NOMO-1 treated with dmso at 0.1 percent for 144 hours (cell line): ENCODE measurements around the gene SYNJ2.

Experiments used
- DNase-seq: peaks from one replicate; lab custom pipeline; 2025; ENCODE audit not compliant: unreplicated experiment; lab: John Stamatoyannopoulos, UW

Gene SYNJ2

DNA sequence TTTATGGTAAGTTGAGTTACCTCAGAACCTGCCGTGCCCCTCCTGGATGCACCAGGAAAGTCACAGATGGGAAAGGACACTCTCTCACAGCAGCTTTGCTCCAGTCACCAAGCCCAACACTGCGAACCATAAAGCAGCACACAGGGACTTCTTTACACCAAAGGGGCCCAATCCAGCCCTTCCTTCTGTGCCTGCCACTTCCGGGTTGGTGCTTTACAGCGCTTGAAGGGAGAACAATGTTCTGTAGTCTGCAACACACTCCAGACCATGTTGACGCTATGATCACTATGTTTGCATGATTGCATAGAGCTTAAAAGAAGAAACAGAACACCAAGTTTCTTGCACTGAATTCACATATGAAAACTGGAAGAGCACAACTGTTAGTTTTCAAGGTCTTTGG lies 129.3 kb downstream of the SYNJ2 start:
- no peak for DNase-seq

DNA sequence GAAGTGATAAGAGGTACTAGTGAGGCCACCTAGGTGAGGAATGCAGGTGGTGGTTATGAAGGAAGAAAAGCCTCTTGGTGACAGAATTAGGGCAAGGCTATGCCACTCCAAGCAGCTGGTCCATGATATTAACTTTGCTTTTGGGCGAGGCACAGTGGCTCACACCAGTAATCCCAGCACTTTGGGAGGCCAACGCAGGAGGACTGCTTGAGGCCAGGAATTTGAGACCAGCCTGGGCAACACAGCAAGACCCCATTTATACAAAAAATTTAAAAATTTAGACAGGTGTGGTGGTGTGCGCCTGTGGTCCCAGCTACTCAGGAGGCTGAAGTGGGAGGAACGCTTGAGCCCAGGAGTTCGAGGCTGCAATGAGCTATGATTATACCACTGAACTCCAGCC lies 130.3 kb downstream of the SYNJ2 start:
- no peak for DNase-seq

DNA sequence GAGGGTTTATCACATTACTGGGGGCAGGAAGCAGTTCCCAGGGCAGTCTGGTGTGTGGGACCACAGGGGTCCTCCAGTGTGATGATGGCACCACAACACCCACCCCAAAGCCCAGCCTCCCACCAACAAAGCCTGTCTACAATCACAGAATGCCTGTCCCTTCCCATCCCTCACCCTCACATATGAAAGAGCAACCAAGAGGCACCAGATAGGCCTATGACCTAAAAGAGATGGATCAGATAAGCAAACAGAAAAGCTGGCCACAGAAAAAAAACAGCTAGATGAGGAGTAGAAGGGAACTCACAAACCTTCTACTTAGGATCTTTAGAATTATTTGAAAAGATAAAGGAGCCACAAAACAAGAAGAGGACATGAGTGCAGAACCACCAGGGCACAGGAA lies 132.1 kb downstream of the SYNJ2 start:
- DNase-seq: no peak

DNA sequence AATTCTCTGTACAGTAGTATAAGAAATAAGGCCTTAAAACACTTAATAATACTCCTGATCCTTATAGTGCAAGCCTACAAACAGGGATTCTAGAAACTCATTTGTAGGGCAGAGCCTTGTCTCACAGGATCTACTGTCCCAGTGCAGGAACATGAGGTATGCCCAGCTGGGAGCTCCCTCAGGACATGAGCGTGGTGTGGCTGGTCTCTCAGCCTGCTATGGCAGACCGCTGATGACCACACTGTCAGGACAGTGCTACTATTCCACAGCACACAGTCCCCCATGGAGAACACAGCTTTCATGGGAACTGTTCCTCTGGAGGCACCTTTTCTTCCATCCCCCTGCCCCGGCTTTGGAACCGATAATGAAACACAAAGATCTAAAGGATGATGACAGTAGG lies 133.4 kb downstream of the SYNJ2 start:
- no peak for DNase-seq

DNA sequence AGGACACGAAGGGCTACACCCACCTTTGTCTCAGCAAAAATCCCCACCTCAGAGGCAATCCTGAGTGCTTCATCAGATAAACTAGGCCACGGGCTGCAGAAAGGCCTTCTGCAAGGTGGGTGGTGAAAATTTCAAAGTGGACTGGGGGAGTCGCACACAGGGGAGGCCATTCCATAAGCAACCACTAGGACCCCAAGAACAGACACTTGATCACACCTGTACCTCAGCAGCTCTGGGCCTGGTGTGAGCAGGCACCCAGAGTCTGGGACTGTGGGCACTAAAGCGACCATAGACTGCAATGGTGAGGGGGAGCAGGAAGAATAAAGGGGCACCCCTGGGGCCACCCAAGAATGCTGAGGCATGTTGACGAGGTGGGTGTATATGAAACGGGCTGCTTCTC lies 133.8 kb downstream of the SYNJ2 start:
- DNase-seq: no peak

DNA sequence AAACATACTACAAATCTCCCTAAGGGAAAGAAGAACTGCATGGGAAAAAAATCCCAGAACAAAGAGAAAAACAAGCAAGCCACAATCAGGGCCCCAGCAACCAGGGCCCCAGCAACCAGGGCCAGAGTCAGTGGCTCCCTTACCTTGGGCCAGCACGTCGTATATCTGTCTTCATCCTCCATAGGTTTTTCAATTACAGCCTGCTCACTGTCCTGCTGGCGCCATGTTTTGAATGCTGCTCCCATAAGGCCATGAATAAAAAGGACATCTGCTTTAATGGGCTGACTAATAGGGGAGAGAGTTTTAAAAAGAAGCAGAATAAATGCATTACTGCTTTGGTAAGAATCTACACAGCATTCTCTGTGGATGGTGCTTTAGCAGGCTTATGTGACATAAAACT lies 137.2 kb downstream of the SYNJ2 start:
- DNase-seq: no peak

DNA sequence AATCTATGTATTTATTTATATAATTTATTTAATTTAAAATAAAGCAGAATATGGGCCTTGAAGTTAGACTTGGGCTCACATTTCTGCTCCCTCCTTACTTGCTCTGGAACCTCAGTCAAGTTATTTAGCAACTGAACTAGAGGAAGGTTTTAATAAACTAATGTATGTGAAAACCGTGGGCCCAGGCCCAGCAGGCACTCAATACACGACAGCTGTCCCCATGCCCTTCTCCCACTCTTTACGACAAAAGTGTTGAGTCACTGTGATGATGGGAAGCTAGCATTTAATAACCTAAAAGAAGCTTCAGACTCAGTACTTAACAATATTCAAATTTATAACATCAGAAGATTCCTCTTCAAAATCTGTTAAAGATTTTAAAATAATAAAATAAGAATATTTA lies 139.7 kb downstream of the SYNJ2 start:
- DNase-seq: no peak

DNA sequence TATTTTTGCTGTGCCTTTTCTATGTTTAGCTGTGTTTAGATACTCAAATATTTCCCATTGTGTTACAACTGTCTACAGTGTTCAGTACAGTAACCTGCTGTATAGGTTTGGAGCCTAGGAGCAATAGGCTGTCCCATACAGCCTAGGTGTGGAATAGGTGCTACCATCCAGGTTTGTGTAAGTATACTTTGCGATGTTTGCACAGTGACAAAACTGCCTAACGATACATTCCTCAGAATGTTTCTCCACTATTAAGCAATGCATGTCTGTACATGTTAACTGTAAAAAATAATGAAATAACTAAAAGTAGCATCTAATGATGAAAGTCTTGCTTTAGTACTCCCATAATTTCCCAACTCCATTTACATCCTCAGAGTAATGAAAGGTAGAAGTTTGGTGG lies 140.4 kb downstream of the SYNJ2 start:
- DNase-seq: no peak

DNA sequence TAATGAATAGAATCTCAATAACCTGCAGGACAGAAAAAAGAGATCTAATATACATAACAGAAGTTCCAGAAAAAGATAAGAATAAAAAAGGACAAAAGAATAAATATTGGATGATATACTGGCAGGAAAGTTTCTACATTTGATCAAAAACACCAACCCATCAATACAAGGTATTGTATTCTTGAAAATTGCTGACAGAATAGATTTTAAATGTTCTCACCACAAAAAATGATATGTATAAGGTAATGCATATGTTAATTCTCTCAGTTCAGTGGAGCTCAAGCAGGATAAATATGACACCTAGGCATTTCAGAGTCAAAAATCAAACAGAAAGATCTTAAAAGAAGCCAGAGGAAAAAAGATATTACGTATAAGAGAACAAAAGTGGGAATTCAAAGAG lies 142.6 kb downstream of the SYNJ2 start:
- DNase-seq: no peak

DNA sequence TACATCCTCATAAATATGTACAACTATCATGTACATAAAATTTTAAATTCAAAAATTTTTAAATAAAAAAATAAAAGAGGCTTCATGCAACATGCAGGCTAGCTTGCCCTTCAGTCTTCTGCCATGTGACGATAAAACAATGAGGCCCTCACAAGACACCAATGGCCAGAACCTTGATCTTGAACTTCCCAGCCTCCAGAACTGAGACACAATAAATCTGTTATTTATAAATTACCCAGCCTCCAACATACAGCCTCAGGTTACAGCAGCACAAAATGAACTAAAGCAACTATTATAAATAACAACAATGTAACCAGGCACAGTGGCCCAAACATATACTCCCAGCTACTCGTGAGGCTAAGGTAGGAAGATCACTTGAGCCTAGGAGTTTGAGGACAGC lies 143.6 kb downstream of the SYNJ2 start:
- DNase-seq: no peak

DNA sequence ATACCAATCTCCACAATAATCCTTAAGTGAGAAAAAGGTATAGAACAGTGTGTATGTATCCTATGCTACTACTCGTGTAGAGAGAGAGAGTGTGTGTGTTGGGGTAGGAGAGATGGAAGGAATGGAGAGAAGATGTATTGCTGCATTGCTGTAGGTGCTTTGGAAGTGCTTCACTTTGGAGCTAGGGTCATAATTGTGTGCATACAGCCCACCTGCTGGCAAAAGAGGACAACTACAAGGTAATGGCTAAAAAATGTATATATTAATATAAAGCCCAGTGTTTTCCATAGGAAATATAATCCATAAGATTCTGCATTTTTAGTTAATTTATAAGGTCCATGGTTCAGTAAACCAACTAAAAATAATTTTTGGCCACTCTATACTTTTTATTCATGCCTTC lies 150.3 kb downstream of the SYNJ2 start:
- DNase-seq: peak; percentile 14

DNA sequence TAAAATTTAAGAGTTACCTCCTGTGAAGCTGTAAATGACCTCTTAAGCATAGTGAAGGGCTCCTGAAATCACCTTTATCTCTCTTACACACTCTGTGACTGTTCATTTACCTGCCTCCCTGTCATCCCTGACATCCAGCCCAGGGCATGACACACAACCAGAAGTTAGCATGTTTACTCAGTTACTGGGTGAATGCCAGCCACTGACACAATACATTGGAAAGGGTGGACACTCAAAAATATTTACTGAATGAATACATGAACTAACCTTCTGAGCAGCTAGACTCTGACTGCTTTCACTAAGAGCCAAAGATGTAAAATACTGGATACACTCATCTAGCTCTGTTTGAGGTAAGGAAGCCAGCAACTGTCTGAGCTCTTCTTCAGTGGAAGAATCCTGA lies 161.1 kb downstream of the SYNJ2 start:
- DNase-seq: no peak

DNA sequence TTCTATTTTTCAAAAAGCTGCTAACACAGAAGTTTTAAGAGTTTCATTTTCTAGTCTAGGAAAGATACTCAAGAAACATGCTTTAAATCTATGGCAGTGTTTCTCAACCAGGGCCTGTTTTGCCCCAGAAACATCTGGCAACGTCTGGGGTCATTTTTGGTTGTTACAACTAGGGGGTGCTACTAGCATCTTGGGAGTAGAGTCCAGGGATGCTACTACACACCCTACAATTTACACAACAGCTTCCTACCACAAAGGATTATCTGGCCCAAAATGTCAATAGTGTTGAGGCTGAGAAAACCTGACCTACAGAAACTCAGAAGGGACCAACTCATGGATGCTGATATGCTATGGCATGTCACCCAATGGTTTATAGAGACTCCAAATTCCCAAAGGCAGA lies 162.0 kb downstream of the SYNJ2 start:
- DNase-seq: no peak
